ENCODE results near the gene SCUBE3. TPM values are rescaled to one million over a fixed set of nuclear protein-coding genes. Genes with fewer than 3 reads are reported as not detected.

Gene SCUBE3
- total RNA-seq, 2 donors from 2014 or later: 2.0 to 3.4 TPM

DNA sequence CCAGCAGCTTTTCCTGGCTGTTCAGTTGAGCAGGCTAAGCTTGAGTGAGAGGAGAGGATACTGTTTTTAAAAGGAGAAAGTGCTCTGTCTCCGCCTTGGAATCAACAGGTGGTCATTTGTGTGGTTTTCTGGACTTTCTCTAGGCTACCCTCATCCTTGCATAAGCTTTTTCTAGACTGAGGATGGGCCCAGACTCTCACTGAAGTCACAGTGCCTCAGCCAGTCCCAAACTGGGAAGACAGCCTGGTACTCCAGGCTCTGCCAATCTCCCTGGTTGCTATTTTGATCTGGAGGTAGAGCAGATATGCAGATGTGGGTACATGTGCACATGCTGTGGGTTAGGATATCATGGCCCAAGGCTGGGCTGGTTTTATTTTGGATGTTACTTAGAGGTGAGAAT is 7.0 kb downstream of the SCUBE3 start:
- TF ChIP-seq POLR2AphosphoS5 (IDR thresholded peaks at IDR 0.05): no peak
- TF ChIP-seq, protein P1, sequence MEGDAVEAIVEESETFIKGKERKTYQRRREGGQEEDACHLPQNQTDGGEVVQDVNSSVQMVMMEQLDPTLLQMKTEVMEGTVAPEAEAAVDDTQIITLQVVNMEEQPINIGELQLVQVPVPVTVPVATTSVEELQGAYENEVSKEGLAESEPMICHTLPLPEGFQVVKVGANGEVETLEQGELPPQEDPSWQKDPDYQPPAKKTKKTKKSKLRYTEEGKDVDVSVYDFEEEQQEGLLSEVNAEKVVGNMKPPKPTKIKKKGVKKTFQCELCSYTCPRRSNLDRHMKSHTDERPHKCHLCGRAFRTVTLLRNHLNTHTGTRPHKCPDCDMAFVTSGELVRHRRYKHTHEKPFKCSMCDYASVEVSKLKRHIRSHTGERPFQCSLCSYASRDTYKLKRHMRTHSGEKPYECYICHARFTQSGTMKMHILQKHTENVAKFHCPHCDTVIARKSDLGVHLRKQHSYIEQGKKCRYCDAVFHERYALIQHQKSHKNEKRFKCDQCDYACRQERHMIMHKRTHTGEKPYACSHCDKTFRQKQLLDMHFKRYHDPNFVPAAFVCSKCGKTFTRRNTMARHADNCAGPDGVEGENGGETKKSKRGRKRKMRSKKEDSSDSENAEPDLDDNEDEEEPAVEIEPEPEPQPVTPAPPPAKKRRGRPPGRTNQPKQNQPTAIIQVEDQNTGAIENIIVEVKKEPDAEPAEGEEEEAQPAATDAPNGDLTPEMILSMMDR (IDR thresholded peaks at IDR 0.05): no peak
- no peak for TF ChIP-seq POLR2A (IDR thresholded peaks at IDR 0.05)
- DNase-seq (ENCODE audit: low spot score): no peak
- Histone ChIP-seq H3K4me3 (no peak overlapping the region), H3K27me3 (replicated peaks; ENCODE audit: insufficient read depth) (no peaks in the 10 kb centered on the region), H3K9me3 (no peaks in the 10 kb centered on the region), H3K4me1 (replicated peaks) (no peaks in the 10 kb centered on the region), H3K36me3 (no peaks in the 10 kb centered on the region), H3K27ac (no peak overlapping the region)
- intact Hi-C loops (cut with DNase I): no loop called here
- WGBS: 88% methylated on average over 1 of the region's 1 CpG

GRCh38 chr6:35223396-35223795 is 9.6 kb downstream of the SCUBE3 start:
- Histone ChIP-seq H3K9me3 (no peaks in the 10 kb centered on the region), H3K36me3 (no peaks in the 10 kb centered on the region), H3K4me3 (no peak overlapping the region), H3K27ac (no peak overlapping the region), H3K27me3 (replicated peaks; ENCODE audit: insufficient read depth) (no peaks in the 10 kb centered on the region), H3K4me1 (replicated peaks) (no peaks in the 10 kb centered on the region)
- no peak for DNase-seq (ENCODE audit: low spot score)
- 84% methylated on average over 2 of the region's 2 CpGs for WGBS
- TF ChIP-seq POLR2A (IDR thresholded peaks at IDR 0.05) (no peak), POLR2AphosphoS5 (IDR thresholded peaks at IDR 0.05) (no peak)
- TF ChIP-seq, protein P1 (IDR thresholded peaks at IDR 0.05): no peak
- intact Hi-C loops (cut with DNase I): no loop called here

DNA sequence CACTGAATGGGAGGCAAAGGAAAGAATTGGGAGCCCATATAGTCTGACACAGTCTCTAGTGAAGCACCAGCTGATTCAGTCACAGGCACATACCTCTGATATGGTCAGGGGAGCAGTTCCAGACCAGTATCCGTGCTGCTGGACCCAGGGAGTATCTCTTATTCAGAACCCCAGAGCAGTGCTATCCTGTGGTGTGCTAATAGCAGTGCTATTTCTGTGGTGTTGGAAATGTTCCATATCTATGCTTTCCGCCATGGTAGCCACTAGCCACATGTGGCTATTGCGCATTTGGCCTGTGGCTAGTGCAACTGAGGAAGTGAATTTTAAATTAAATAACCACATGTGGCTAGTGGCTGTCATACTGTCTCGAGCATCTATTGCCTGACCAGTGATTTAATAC is 11.0 kb downstream of the SCUBE3 start:
- 76% methylated on average over 4 of the region's 4 CpGs for WGBS
- Histone ChIP-seq H3K36me3 (no peaks in the 10 kb centered on the region), H3K9me3 (no peaks in the 10 kb centered on the region), H3K4me3 (no peak overlapping the region), H3K27me3 (replicated peaks; ENCODE audit: insufficient read depth) (no peaks in the 10 kb centered on the region), H3K27ac (no peak overlapping the region), H3K4me1 (replicated peaks) (no peaks in the 10 kb centered on the region)
- intact Hi-C loops (cut with DNase I): no loop called here
- no peak for DNase-seq (ENCODE audit: low spot score)
- TF ChIP-seq POLR2A (IDR thresholded peaks at IDR 0.05) (no peak), POLR2AphosphoS5 (IDR thresholded peaks at IDR 0.05) (no peak)
- TF ChIP-seq, protein P1 (IDR thresholded peaks at IDR 0.05): no peak

DNA sequence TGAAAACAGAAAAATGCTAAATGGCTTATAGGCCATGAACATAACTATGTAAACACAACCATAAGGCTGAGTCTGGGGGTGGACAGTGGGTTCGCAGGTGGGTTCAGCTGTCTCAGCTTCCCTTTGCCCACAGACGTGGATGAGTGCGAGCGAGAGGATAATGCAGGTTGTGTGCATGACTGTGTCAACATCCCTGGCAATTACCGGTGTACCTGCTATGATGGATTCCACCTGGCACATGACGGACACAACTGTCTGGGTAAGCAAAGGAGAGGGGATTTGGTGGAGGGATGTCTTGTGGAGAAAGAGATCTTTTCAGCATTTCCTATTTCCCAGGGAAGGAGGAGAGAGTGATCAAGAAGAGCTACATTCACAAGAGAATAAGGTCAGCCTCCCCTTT is 14.7 kb downstream of the SCUBE3 start:
- H3K9me3 ChIP-seq: no peaks in the 10 kb centered on the region
- DNase-seq (ENCODE audit: low spot score): no peak
- H3K36me3 ChIP-seq: no peaks in the 10 kb centered on the region
- no peaks in the 10 kb centered on the region for H3K27me3 ChIP-seq (replicated peaks; ENCODE audit: insufficient read depth)
- H3K4me1 ChIP-seq (replicated peaks): no peaks in the 10 kb centered on the region
- intact Hi-C loops (cut with DNase I): no loop called here
- no peak overlapping the region for H3K4me3 ChIP-seq
- 89% methylated on average over 6 of the region's 6 CpGs for WGBS
- TF ChIP-seq, protein P1 (IDR thresholded peaks at IDR 0.05): no peak
- TF ChIP-seq POLR2AphosphoS5 (IDR thresholded peaks at IDR 0.05): no peak
- TF ChIP-seq POLR2A (IDR thresholded peaks at IDR 0.05): no peak
- H3K27ac ChIP-seq: no peak overlapping the region

DNA sequence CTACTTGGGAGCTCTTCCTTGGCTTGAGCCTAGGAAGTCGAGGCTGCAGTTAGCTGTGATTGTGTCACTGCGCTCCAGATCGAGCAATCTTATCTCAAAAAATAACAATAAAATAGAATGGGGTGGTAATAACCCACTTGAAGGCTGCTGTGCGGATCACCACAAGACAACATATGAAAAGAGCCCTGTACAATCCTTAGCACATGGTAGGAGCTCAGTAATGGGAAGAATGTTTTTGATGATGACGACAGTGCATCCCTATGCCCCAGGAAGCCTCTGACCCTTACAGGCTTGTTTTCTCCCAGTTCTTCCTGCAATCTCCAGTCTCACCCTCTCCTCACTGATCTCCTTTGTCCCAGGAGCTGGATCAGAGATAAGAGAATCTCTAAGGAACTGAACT is 15.5 kb downstream of the SCUBE3 start:
- Histone ChIP-seq H3K4me1 (replicated peaks) (no peaks in the 10 kb centered on the region), H3K9me3 (no peaks in the 10 kb centered on the region), H3K4me3 (no peak overlapping the region), H3K27me3 (replicated peaks; ENCODE audit: insufficient read depth) (no peaks in the 10 kb centered on the region), H3K36me3 (no peaks in the 10 kb centered on the region), H3K27ac (no peak overlapping the region)
- 91% methylated on average over 5 of the region's 5 CpGs for WGBS
- DNase-seq (ENCODE audit: low spot score): no peak
- intact Hi-C loops (cut with DNase I): no loop called here
- TF ChIP-seq POLR2A (IDR thresholded peaks at IDR 0.05) (no peak), POLR2AphosphoS5 (IDR thresholded peaks at IDR 0.05) (no peak)
- TF ChIP-seq, protein P1 (IDR thresholded peaks at IDR 0.05): no peak

All from prostate gland (tissue), 2 donors.